Putamen (tissue), 1 donor: ENCODE results near the gene SOX5.

ENCODE experiments used
- DNase-seq: peaks from one replicate; pipeline ENCODE4 v3.0.0-alpha.2; 2016; ENCODE audit warnings: low spot score

SOX5 gene

DNA sequence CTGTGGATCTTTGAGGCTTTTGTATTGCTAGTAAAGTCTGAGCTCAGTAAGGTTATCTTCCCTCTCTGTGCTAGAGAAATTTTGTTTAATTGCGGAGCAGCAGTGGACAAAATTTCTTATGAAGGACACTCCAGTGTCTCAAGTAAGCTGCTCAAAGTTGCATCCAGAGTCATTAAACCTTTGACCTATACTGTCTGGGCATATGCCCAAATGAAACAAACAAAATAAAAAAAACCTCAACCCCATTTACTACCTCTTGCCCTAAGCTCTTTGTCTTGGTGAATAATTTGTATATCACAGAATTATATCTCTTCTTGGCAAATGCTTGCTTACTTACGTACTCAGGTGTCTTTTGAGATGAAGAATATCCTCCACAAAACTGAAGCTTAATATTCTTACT is 465.2 kb downstream of the SOX5 start:
- DNase-seq = no peak

DNA sequence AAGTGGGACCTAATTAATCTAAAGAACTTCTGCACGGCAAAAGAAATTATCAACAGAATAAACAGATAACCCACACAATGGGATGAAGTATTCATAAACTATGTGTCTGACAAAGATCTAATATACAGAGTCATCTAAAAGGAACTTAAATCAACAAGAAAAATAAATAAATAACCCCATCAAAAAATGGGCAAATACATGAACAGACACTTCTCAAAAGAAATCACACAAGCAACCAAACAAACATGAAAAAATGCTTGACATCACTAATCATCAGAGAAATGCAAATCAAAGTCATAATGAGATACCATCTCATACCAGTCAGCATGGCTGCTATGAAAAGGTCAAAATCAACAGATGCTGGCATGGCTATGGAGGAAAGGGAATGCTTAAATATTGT is 466.9 kb downstream of the SOX5 start:
- no peak for DNase-seq
